CD14-positive monocyte (primary cell): ENCODE results near the gene SERPINB5. TPM values are rescaled to one million over a fixed set of nuclear protein-coding genes. Genes with fewer than 3 reads are reported as not detected.

Source experiments
- DNase-seq, 3 donors: peaks; one replicate each; pipeline ENCODE4 v3.0.0-alpha.2; 2011 to 2022
- H2AFZ ChIP-seq: 2 replicates; pipeline ENCODE4 v1.6.0; 2012; ENCODE audit warnings: mild to moderate bottlenecking, low read depth, low read length, inconsistent platforms; ENCODE audit not compliant: insufficient read depth, poor library complexity, severe bottlenecking
- H3K27ac ChIP-seq, 2 donors: 1 replicate in 1 of 2; 2 replicates in 1 of 2; pipeline ENCODE4 v1.5.1; 2012 to 2013; ENCODE audit warnings: low read length in 2 of 2, control low read depth in 1 of 2, inconsistent platforms in 1 of 2, low read depth in 1 of 2, mild to moderate bottlenecking in 1 of 2
- H3K27me3 ChIP-seq, 2 donors: one replicate each; pipeline versions ENCODE4 v1.6.0 to v1.6.1; 2011 to 2013; ENCODE audit warnings: low read length in 2 of 2; ENCODE audit not compliant: control insufficient read depth in 2 of 2, insufficient read depth in 2 of 2
- H3K36me3 ChIP-seq, 2 donors: replicated peaks in 1 of 2; 1 replicate in 1 of 2; 2 replicates in 1 of 2; pipeline versions ENCODE4 v1.5.1 to v1.6.1; 2012 to 2013; ENCODE audit warnings: low read length in 2 of 2, control low read depth in 1 of 2, inconsistent platforms in 1 of 2, mild to moderate bottlenecking in 1 of 2; ENCODE audit not compliant: insufficient read depth in 2 of 2, control insufficient read depth in 1 of 2
- H3K4me1 ChIP-seq, 2 donors: 1 replicate in 1 of 2; 2 replicates in 1 of 2; pipeline versions ENCODE4 v1.5.1 to v1.6.1; 2012 to 2013; ENCODE audit warnings: low read length in 2 of 2, control low read depth in 1 of 2, inconsistent platforms in 1 of 2, mild to moderate bottlenecking in 1 of 2, moderate library complexity in 1 of 2; ENCODE audit not compliant: insufficient read depth in 2 of 2, control insufficient read depth in 1 of 2
- H3K4me2 ChIP-seq: replicated peaks from 2 replicates; pipeline ENCODE3; 2012; ENCODE audit warnings: low read length, moderate library complexity, mild to moderate bottlenecking; ENCODE audit not compliant: poor library complexity, severe bottlenecking; ENCODE audit errors: extremely low read depth
- H3K4me3 ChIP-seq, 3 experiments: fragments of 200-600 bp in 1 of 3; sonication (generic) in 1 of 3; replicated peaks in 1 of 3; 1 replicate in 2 of 3; 2 replicates in 1 of 3; pipeline ENCODE4 v1.5.1; 2011 to 2013; ENCODE audit warnings: low read length in 3 of 3, mild to moderate bottlenecking in 3 of 3, control low read depth in 2 of 3, low read depth in 2 of 3, inconsistent platforms in 1 of 3, moderate library complexity in 1 of 3
- H3K79me2 ChIP-seq: 2 replicates; pipeline ENCODE4 v1.6.0; 2012; ENCODE audit warnings: mild to moderate bottlenecking, control low read depth, inconsistent platforms, low read length, moderate library complexity; ENCODE audit not compliant: insufficient read depth
- H3K9ac ChIP-seq: 2 replicates; pipeline ENCODE4 v1.6.0; 2017; ENCODE audit warnings: low read length, mild to moderate bottlenecking; ENCODE audit not compliant: insufficient read depth, poor library complexity, severe bottlenecking
- H3K9me3 ChIP-seq, 2 donors: replicated peaks in 1 of 2; 1 replicate in 1 of 2; 2 replicates in 1 of 2; pipeline versions ENCODE4 v1.5.1 to v1.6.1; 2012 to 2013; ENCODE audit warnings: low read length in 2 of 2, control low read depth in 1 of 2; ENCODE audit not compliant: control insufficient read depth in 1 of 2, insufficient read depth in 1 of 2
- H4K20me1 ChIP-seq: 2 replicates; pipeline ENCODE4 v1.6.0; 2012; ENCODE audit warnings: mild to moderate bottlenecking, low read length, control low read depth, moderate library complexity; ENCODE audit not compliant: insufficient read depth
- H3K27ac Mint-ChIP-seq, 7 donors: one replicate each; pipeline ENCODE4 v1.8.0; 2020; ENCODE audit warnings: mild to moderate bottlenecking in 7 of 7, mixed read lengths in 7 of 7, moderate library complexity in 6 of 7, inconsistent platforms in 2 of 7
- H3K27me3 Mint-ChIP-seq, 3 donors: one replicate each; pipeline ENCODE4 v1.8.0; 2021 to 2022; ENCODE audit warnings: low read depth in 3 of 3, mild to moderate bottlenecking in 3 of 3, mixed read lengths in 3 of 3, moderate library complexity in 3 of 3, inconsistent platforms in 1 of 3
- H3K36me3 Mint-ChIP-seq, 2 donors: one replicate each; pipeline ENCODE4 v1.8.0; 2020; ENCODE audit warnings: mixed read lengths in 2 of 2, inconsistent platforms in 1 of 2, mild to moderate bottlenecking in 1 of 2
- H3K4me1 Mint-ChIP-seq: one replicate; pipeline ENCODE4 v1.8.0; 2020; ENCODE audit warnings: mild to moderate bottlenecking, mixed read lengths
- H3K4me3 Mint-ChIP-seq, 2 donors: one replicate each; pipeline ENCODE4 v1.8.0; 2020; ENCODE audit warnings: mild to moderate bottlenecking in 2 of 2, mixed read lengths in 2 of 2, moderate library complexity in 1 of 2
- H3K9me3 Mint-ChIP-seq, 7 donors: one replicate each; pipeline ENCODE4 v1.8.0; 2020 to 2022; ENCODE audit warnings: mixed read lengths in 7 of 7, mild to moderate bottlenecking in 6 of 7, moderate library complexity in 6 of 7, inconsistent platforms in 2 of 7
- WGBS: methylation state at CpG from one replicate; pipeline ENCODE4 v1.1.5; 2013; ENCODE audit warnings: missing lambda C conversion rate; ENCODE audit not compliant: insufficient coverage; 5-methylcytosine and 5-hydroxymethylcytosine counted together
- intact Hi-C, 2 donors: fragments of 100-400 bp; cut with micrococcal nuclease; formaldehyde crosslinking; loops; one replicate each; pipeline versions ENCODE4 v1.15.0 to v1.15.1; 2023
- polyA plus RNA-seq, 3 donors: library from polyadenylated mRNA; depleted of rRNA in 1 of 3; unstranded in 2 of 3; stranded (reverse) in 1 of 3; fragments of 300-500 nt in 2 of 3; fragments of >200 nt in 1 of 3; fragmentation: Illumina TruSeq in 2 of 3; gene quantifications; 1 replicate in 2 of 3; 2 replicates in 1 of 3; pipeline ENCODE4 v1.2.3, GENCODE V29; 2012 to 2021
- TF ChIP-seq, protein P1 (sequence below): fragments of 200-600 bp; IDR thresholded peaks from one replicate; pipeline ENCODE4 v1.8.0; 2022; ENCODE audit warnings: antibody characterized with exemption, mild to moderate bottlenecking

SERPINB5 gene
- polyA plus RNA-seq, 3 donors = not detected

DNA sequence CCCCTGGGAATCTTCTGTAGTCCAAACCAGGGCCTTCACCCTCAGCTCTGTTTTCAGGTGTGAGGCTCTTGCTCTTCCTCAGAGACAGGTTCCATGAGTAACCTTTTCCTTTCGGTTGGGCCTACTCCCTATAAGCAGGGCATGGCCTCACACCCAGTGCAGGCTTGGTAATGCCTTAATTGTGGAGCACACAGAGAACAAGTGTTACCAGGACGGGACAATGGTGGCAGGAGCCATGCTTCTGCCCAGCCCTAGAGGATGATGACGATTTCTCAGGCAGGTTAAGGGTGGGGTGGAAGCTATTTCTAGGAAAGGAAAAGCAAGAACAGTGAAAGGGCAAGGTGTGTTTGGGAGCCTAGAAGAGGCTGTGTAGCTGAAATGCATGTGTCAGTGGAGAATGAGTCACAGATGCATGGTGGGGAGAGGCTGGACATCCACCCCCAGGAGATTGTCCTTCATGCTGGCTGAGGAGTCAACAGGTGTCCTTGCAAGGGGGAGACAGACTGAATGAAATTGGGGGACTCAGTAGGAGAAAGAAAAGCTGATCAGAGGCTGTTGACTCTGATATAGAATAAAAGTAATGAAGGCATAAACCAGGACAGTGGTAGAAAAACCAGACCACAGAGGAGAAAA lies 43.4 kb downstream of the SERPINB5 start:
- Histone ChIP-seq H3K4me3 (no peak overlapping the region), H3K4me2 (no peak overlapping the region), H3K4me1 (no peaks in the 10 kb centered on the region), H3K27ac (no peak overlapping the region), H4K20me1 (no peaks in the 10 kb centered on the region), H3K36me3 (no peaks in the 10 kb centered on the region), H3K9me3 (no peaks in the 10 kb centered on the region), H3K27me3 (no peaks in the 10 kb centered on the region), H2AFZ (no peak overlapping the region), H3K79me2 (no peaks in the 10 kb centered on the region), H3K9ac (no peak overlapping the region)
- H3K27me3 Mint-ChIP-seq = peaks cover 0 to 5% (median 1%) of the 10 kb centered on the region in 3 donors
- no peak for DNase-seq
- intact Hi-C loops = no loop called here
- no peak overlapping the region for H3K27ac Mint-ChIP-seq
- TF ChIP-seq, protein P1, sequence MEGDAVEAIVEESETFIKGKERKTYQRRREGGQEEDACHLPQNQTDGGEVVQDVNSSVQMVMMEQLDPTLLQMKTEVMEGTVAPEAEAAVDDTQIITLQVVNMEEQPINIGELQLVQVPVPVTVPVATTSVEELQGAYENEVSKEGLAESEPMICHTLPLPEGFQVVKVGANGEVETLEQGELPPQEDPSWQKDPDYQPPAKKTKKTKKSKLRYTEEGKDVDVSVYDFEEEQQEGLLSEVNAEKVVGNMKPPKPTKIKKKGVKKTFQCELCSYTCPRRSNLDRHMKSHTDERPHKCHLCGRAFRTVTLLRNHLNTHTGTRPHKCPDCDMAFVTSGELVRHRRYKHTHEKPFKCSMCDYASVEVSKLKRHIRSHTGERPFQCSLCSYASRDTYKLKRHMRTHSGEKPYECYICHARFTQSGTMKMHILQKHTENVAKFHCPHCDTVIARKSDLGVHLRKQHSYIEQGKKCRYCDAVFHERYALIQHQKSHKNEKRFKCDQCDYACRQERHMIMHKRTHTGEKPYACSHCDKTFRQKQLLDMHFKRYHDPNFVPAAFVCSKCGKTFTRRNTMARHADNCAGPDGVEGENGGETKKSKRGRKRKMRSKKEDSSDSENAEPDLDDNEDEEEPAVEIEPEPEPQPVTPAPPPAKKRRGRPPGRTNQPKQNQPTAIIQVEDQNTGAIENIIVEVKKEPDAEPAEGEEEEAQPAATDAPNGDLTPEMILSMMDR = no peak
- peaks cover 6% of the 10 kb centered on the region for H3K4me1 Mint-ChIP-seq
- H3K4me3 Mint-ChIP-seq = no peak overlapping the region
- H3K36me3 Mint-ChIP-seq = no peaks in the 10 kb centered on the region
- 86% methylated on average over 3 of the region's 3 CpGs for WGBS
- H3K9me3 Mint-ChIP-seq = peaks cover 0 to 2% (median 0%) of the 10 kb centered on the region in 7 donors

DNA sequence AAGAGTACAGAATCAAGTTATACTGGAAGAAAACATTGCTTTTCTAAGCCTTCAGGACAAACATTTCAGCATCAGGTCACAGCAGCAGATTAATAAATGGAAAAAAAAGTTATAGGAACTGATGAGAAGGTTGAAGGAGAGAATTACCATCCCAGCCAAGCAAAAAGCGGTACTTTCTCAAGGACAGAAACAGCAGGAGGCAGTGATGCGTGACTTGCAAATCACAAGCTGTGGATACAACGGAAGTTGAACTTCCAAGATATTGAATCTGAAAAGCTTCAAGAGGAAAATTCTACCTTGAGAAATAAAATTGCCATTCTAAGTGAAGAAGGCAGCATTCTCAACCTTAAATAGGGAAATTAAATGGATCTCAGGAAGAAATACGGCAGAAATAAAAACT lies 46.9 kb downstream of the SERPINB5 start:
- WGBS = 100% methylated on average over 1 of the region's 4 CpGs

More for the DNA sequence above, 46.9 kb downstream of the SERPINB5 start:
- H3K4me3 ChIP-seq = no peak overlapping the region
- H3K4me1 Mint-ChIP-seq = no peaks in the 10 kb centered on the region
- no peak overlapping the region for H3K27ac ChIP-seq
- H4K20me1 ChIP-seq = no peaks in the 10 kb centered on the region
- H3K4me2 ChIP-seq = no peak overlapping the region
- peaks cover 0 to 5% (median 0%) of the 10 kb centered on the region in 3 donors for H3K27me3 Mint-ChIP-seq
- DNase-seq = no peak
- no peaks in the 10 kb centered on the region for H3K79me2 ChIP-seq
- no peaks in the 10 kb centered on the region for H3K27me3 ChIP-seq
- TF ChIP-seq, protein P1 = no peak
- no peaks in the 10 kb centered on the region for H3K36me3 ChIP-seq
- no peak overlapping the region for H3K27ac Mint-ChIP-seq
- intact Hi-C loops = no loop called here
- no peaks in the 10 kb centered on the region for H3K36me3 Mint-ChIP-seq
- no peak overlapping the region for H2AFZ ChIP-seq
- peaks cover 0 to 2% (median 0%) of the 10 kb centered on the region in 7 donors for H3K9me3 Mint-ChIP-seq
- no peak overlapping the region for H3K9ac ChIP-seq
- no peaks in the 10 kb centered on the region for H3K9me3 ChIP-seq
- no peaks in the 10 kb centered on the region for H3K4me1 ChIP-seq
- no peak overlapping the region for H3K4me3 Mint-ChIP-seq
